GM23248 (cell line): ENCODE measurements around the gene SOBP.

Experiments used
- EZH2 ChIP-seq: fragments of 200-600 bp; sonication (generic); IDR thresholded peaks from 2 replicates; pipeline ENCODE4 v1.6.1; 2018; ENCODE audit warnings: antibody characterized with exemption, mild to moderate bottlenecking; ENCODE audit not compliant: insufficient read depth, poor library complexity, severe bottlenecking
- EZH2phosphoT487 ChIP-seq: fragments of 200-600 bp; sonication (generic); IDR thresholded peaks from 2 replicates; pipeline ENCODE4 v1.6.1; 2018; ENCODE audit warnings: antibody characterized with exemption, moderate library complexity, mild to moderate bottlenecking, low read depth; ENCODE audit not compliant: insufficient read depth

GRCh38 chr6:107662333-107662732, 172.4 kb downstream of the SOBP start:
- TF ChIP-seq EZH2phosphoT487 (no peak), EZH2 (no peak)
